Neuronal stem cell (in vitro differentiated cells): ENCODE results near the gene ZNF148.

ENCODE experiments used
- DNase-seq: peaks from one replicate; pipeline ENCODE4 v3.0.0-alpha.2; 2013; ENCODE audit warnings: low spot score
- H2AFZ ChIP-seq: one replicate; pipeline ENCODE4 v1.6.1; 2013; ENCODE audit warnings: mild to moderate bottlenecking, low read length, inconsistent platforms
- H2AK5ac ChIP-seq: 2 replicates; pipeline ENCODE4 v1.6.1; 2013; ENCODE audit warnings: low read depth, mild to moderate bottlenecking, inconsistent platforms, low read length, moderate library complexity, mixed read lengths
- H2BK120ac ChIP-seq: 2 replicates; pipeline ENCODE4 v1.6.1; 2013; ENCODE audit warnings: low read depth, mild to moderate bottlenecking, inconsistent platforms, low read length, moderate library complexity, mixed read lengths
- H2BK12ac ChIP-seq: one replicate; pipeline ENCODE4 v1.6.1; 2013; ENCODE audit warnings: low read length, inconsistent platforms
- H2BK15ac ChIP-seq: 2 replicates; pipeline ENCODE4 v1.6.1; 2013; ENCODE audit warnings: mild to moderate bottlenecking, low read length, inconsistent platforms, mixed read lengths
- H2BK5ac ChIP-seq: one replicate; pipeline ENCODE4 v1.6.1; 2013; ENCODE audit warnings: inconsistent platforms, mild to moderate bottlenecking, low read length, moderate library complexity
- H3K14ac ChIP-seq: one replicate; pipeline ENCODE4 v1.6.1; 2013; ENCODE audit warnings: low read length, inconsistent platforms
- H3K18ac ChIP-seq: 2 replicates; pipeline ENCODE4 v1.6.1; 2013; ENCODE audit warnings: low read length, inconsistent platforms
- H3K23ac ChIP-seq: 2 replicates; pipeline ENCODE4 v1.6.1; 2013; ENCODE audit warnings: low read depth, mild to moderate bottlenecking, mixed read lengths, low read length, inconsistent platforms; ENCODE audit not compliant: poor library complexity
- H3K27ac ChIP-seq: replicated peaks from 3 replicates; pipeline ENCODE4 v1.5.1; 2013; ENCODE audit warnings: low read length, inconsistent platforms
- H3K27me3 ChIP-seq, 3 experiments: 2 replicates each; pipeline ENCODE4 v1.6.1; 2013; ENCODE audit warnings: low read length in 3 of 3, mild to moderate bottlenecking in 2 of 3, inconsistent platforms in 1 of 3, low read depth in 1 of 3, mixed read lengths in 1 of 3, moderate library complexity in 1 of 3; ENCODE audit not compliant: control insufficient read depth in 3 of 3, insufficient read depth in 3 of 3
- H3K36me3 ChIP-seq, 2 donors: replicated peaks in 1 of 2; 2 replicates each; pipeline ENCODE4 v1.6.1; 2013; ENCODE audit warnings: low read length in 2 of 2; ENCODE audit not compliant: control insufficient read depth in 2 of 2, insufficient read depth in 2 of 2
- H3K4ac ChIP-seq: 2 replicates; pipeline ENCODE4 v1.6.1; 2013; ENCODE audit warnings: inconsistent platforms, mild to moderate bottlenecking, low read length, moderate library complexity
- H3K4me1 ChIP-seq, 2 donors: 1 replicate in 1 of 2; 2 replicates in 1 of 2; pipeline ENCODE4 v1.6.1; 2013; ENCODE audit warnings: low read length in 2 of 2, low read depth in 1 of 2; ENCODE audit not compliant: control insufficient read depth in 2 of 2, insufficient read depth in 1 of 2
- H3K4me2 ChIP-seq: one replicate; pipeline ENCODE4 v1.6.1; 2013; ENCODE audit warnings: mild to moderate bottlenecking, low read length, inconsistent platforms; ENCODE audit not compliant: insufficient read depth, poor library complexity, severe bottlenecking
- H3K4me3 ChIP-seq, 2 donors: 2 replicates each; pipeline ENCODE4 v1.5.1; 2013; ENCODE audit warnings: low read length in 2 of 2, mild to moderate bottlenecking in 2 of 2, inconsistent platforms in 1 of 2, moderate library complexity in 1 of 2
- H3K79me1 ChIP-seq: one replicate; pipeline ENCODE4 v1.6.1; 2013; ENCODE audit warnings: low read depth, mild to moderate bottlenecking, inconsistent platforms, low read length, moderate library complexity
- H3K9ac ChIP-seq: one replicate; pipeline ENCODE4 v1.6.1; 2013; ENCODE audit warnings: mild to moderate bottlenecking, low read depth, low read length, inconsistent platforms; ENCODE audit not compliant: poor library complexity
- H3K9me3 ChIP-seq, 2 donors: replicated peaks in 1 of 2; 2 replicates each; pipeline versions ENCODE3 to v1.6.1; 2013; ENCODE audit warnings: low read length in 2 of 2, mild to moderate bottlenecking in 2 of 2, inconsistent platforms in 1 of 2, low read depth in 1 of 2, mixed read lengths in 1 of 2, moderate library complexity in 1 of 2; ENCODE audit not compliant: control insufficient read depth in 2 of 2, insufficient read depth in 1 of 2
- H4K8ac ChIP-seq: one replicate; pipeline ENCODE4 v1.6.1; 2013; ENCODE audit warnings: low read depth, mild to moderate bottlenecking, inconsistent platforms, low read length, moderate library complexity
- H4K91ac ChIP-seq: one replicate; pipeline ENCODE4 v1.6.1; 2013; ENCODE audit warnings: low read length, low read depth, mild to moderate bottlenecking, inconsistent platforms; ENCODE audit not compliant: poor library complexity
- WGBS, 2 donors: extraction: QIAGEN DNeasy Blood & Tissue Kit; methylation state at CpG; one replicate each; pipeline ENCODE4 v1.1.7; 2013; ENCODE audit warnings: missing lambda C conversion rate in 2 of 2, mixed read lengths in 1 of 2; ENCODE audit not compliant: insufficient read length in 2 of 2, insufficient replicate concordance in 1 of 2; ENCODE audit errors: extremely low coverage in 2 of 2; 5-methylcytosine and 5-hydroxymethylcytosine counted together

The ZNF148 gene

GRCh38 chr3:125234831-125235230 is 140.3 kb downstream of the ZNF148 start:
- Histone ChIP-seq H3K23ac (no peak overlapping the region), H4K91ac (no peak overlapping the region), H3K27ac (no peak overlapping the region), H3K4me3 (no peak overlapping the region), H3K18ac (no peak overlapping the region), H2BK120ac (no peak overlapping the region), H3K4ac (no peak overlapping the region), H3K14ac (no peak overlapping the region), H3K36me3 (peaks cover 11 to 46% of the 10 kb centered on the region in 2 donors), H3K4me2 (no peak overlapping the region), H3K9me3 (peaks cover 0 to 17% of the 10 kb centered on the region in 2 donors), H4K8ac (no peak overlapping the region), H2BK5ac (no peak overlapping the region), H3K27me3 (no peaks in the 10 kb centered on the region), H2AFZ (no peak overlapping the region), H3K4me1 (peaks cover 0 to 3% of the 10 kb centered on the region in 2 donors), H2BK15ac (no peak overlapping the region), H3K9ac (no peak overlapping the region), H2AK5ac (no peak overlapping the region), H3K79me1 (no peaks in the 10 kb centered on the region), H2BK12ac (no peak overlapping the region)
- no CpG with 5 or more reads among the region's 1 CpG for WGBS, 2 donors
- no peak for DNase-seq

GRCh38 chr3:125232401-125232800 is 142.7 kb downstream of the ZNF148 start:
- no peak overlapping the region for H3K23ac ChIP-seq
- no peak overlapping the region for H3K27ac ChIP-seq
- H2BK5ac ChIP-seq: no peak overlapping the region
- no peak overlapping the region for H2AK5ac ChIP-seq
- peaks cover 11 to 49% of the 10 kb centered on the region in 2 donors for H3K36me3 ChIP-seq
- H2BK120ac ChIP-seq: no peak overlapping the region
- H2BK15ac ChIP-seq: no peak overlapping the region
- no CpG with 5 or more reads among the region's 3 CpGs for WGBS, 2 donors
- no peaks in the 10 kb centered on the region for H3K27me3 ChIP-seq
- no peak overlapping the region for H2BK12ac ChIP-seq
- peaks cover 0 to 3% of the 10 kb centered on the region in 2 donors for H3K4me1 ChIP-seq
- no peak overlapping the region for H3K4ac ChIP-seq
- no peaks in the 10 kb centered on the region for H3K79me1 ChIP-seq
- H3K18ac ChIP-seq: no peak overlapping the region
- no peak overlapping the region for H3K4me2 ChIP-seq
- no peak overlapping the region for H4K91ac ChIP-seq
- H3K9ac ChIP-seq: no peak overlapping the region
- H3K14ac ChIP-seq: no peak overlapping the region
- H3K9me3 ChIP-seq: peaks cover 0 to 17% of the 10 kb centered on the region in 2 donors
- no peak overlapping the region for H3K4me3 ChIP-seq
- no peak overlapping the region for H4K8ac ChIP-seq
- no peak overlapping the region for H2AFZ ChIP-seq
- no peak for DNase-seq

- no peaks in the 10 kb centered on the region for H3K27me3 ChIP-seq
- DNase-seq: no peak
- H3K27ac ChIP-seq: no peak overlapping the region
Observed at GRCh38 chr3:125231895-125232294, 143.2 kb downstream of the ZNF148 start.

GRCh38 chr3:125229707-125230106 is 145.4 kb downstream of the ZNF148 start:
- Histone ChIP-seq H3K4ac (no peak overlapping the region), H2BK120ac (no peak overlapping the region), H3K27me3 (no peaks in the 10 kb centered on the region), H3K9ac (no peak overlapping the region), H2AFZ (no peak overlapping the region), H3K14ac (no peak overlapping the region), H3K4me2 (no peak overlapping the region), H3K4me3 (no peak overlapping the region), H3K36me3 (peaks cover 11 to 46% of the 10 kb centered on the region in 2 donors), H3K23ac (no peak overlapping the region), H2BK12ac (no peak overlapping the region), H3K27ac (no peak overlapping the region), H3K9me3 (peaks cover 0 to 10% of the 10 kb centered on the region in 2 donors), H3K79me1 (no peaks in the 10 kb centered on the region), H3K18ac (no peak overlapping the region), H3K4me1 (peaks cover 0 to 2% of the 10 kb centered on the region in 2 donors), H2BK15ac (no peak overlapping the region), H2AK5ac (no peak overlapping the region), H4K91ac (no peak overlapping the region), H2BK5ac (no peak overlapping the region), H4K8ac (no peak overlapping the region)
- WGBS, 2 donors: no CpG with 5 or more reads among the region's 1 CpG
- DNase-seq: no peak

More at GRCh38 chr3:125231895-125232294, 143.2 kb downstream of the ZNF148 start:
- Histone ChIP-seq H3K23ac (no peak overlapping the region), H2BK120ac (no peak overlapping the region), H3K14ac (no peak overlapping the region), H3K4me1 (peaks cover 0 to 1% of the 10 kb centered on the region in 2 donors), H3K36me3 (peaks cover 11 to 49% of the 10 kb centered on the region in 2 donors), H3K18ac (no peak overlapping the region), H3K9ac (no peak overlapping the region), H4K91ac (no peak overlapping the region), H2BK5ac (no peak overlapping the region), H2BK12ac (no peak overlapping the region), H3K4me2 (no peak overlapping the region), H2BK15ac (no peak overlapping the region), H2AFZ (no peak overlapping the region), H3K4ac (no peak overlapping the region), H3K4me3 (no peak overlapping the region), H3K79me1 (no peaks in the 10 kb centered on the region), H3K9me3 (peaks cover 0 to 17% of the 10 kb centered on the region in 2 donors), H2AK5ac (no peak overlapping the region), H4K8ac (no peak overlapping the region)
- no CpG with 5 or more reads among the region's 3 CpGs for WGBS, 2 donors
